ENCODE results near the gene MADCAM1.

The MADCAM1 gene

DNA sequence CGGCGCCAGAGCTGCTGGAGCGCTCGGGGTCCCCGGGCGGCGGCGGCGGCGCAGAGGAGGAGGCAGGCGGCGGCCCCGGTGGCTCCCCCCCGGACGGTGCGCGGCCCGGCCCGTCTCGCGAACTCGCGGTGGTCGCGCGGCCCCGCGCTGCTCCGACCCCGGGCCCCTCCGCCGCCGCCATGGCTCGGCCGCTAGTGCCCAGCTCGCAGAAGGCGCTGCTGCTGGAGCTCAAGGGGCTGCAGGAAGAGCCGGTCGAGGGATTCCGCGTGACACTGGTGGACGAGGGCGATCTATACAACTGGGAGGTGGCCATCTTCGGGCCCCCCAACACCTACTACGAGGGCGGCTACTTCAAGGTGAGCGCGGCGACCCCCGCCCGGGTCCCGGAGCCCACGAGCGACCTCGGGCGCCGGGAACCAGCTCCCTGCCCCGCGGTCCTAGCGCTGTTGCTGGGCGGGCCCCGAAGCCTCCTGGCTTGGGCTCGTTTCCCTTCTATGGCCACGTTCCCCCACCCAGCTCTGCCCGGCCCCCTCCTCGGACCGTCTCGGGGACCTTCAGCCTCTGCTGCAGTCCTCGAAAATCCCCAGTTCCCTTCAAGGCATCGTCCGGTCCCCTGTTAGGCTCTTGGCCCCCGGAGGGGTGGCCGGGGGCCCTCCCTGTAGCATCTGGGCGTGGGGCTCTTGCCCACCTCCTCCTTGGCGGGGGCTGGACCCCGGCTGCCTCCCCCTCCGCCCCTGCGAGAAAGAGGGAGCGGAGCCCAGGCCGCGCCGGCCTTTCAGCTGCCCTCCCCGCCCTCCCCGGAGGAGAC, 35.7 kb downstream of the MADCAM1 start, which contains the start of gene CDC34:
TSS of gene CDC34 (plus strand) at position 8 of the 808 bp plus-strand sequence. CDS start at position 180, 172 bp downstream.
- Histone ChIP-seq H3K4me3 (ENCODE audit: low read length) (peak within 1 kb of the TSS; percentile 89), H3K36me3 (ENCODE audit: insufficient read depth, low read length) (peaks cover 24% of the 10 kb centered on the region), H3K9me3 (ENCODE audit: low read length) (no peaks in the 10 kb centered on the region), H3K27me3 (ENCODE audit: insufficient read depth, low read length) (no peaks in the 10 kb centered on the region), H2AFZ (ENCODE audit: low read depth, low read length) (peak within 1 kb of the TSS; percentile 77), H3K4me1 (ENCODE audit: insufficient read depth, low read length) (peaks cover 13% of the 10 kb centered on the region)

- H3K4me3 ChIP-seq (ENCODE audit: low read length): peak overlapping the region; percentile 89
- H3K36me3 ChIP-seq (ENCODE audit: insufficient read depth, low read length): peaks cover 26% of the 10 kb centered on the region
- no peaks in the 10 kb centered on the region for H3K27me3 ChIP-seq (ENCODE audit: insufficient read depth, low read length)
- H3K9me3 ChIP-seq (ENCODE audit: low read length): no peaks in the 10 kb centered on the region
- peaks cover 13% of the 10 kb centered on the region for H3K4me1 ChIP-seq (ENCODE audit: insufficient read depth, low read length)
- H2AFZ ChIP-seq (ENCODE audit: low read depth, low read length): no peak overlapping the region
These were observed 36.5 kb downstream of the MADCAM1 start for GRCh38 chr19:532561-533363.

DNA sequence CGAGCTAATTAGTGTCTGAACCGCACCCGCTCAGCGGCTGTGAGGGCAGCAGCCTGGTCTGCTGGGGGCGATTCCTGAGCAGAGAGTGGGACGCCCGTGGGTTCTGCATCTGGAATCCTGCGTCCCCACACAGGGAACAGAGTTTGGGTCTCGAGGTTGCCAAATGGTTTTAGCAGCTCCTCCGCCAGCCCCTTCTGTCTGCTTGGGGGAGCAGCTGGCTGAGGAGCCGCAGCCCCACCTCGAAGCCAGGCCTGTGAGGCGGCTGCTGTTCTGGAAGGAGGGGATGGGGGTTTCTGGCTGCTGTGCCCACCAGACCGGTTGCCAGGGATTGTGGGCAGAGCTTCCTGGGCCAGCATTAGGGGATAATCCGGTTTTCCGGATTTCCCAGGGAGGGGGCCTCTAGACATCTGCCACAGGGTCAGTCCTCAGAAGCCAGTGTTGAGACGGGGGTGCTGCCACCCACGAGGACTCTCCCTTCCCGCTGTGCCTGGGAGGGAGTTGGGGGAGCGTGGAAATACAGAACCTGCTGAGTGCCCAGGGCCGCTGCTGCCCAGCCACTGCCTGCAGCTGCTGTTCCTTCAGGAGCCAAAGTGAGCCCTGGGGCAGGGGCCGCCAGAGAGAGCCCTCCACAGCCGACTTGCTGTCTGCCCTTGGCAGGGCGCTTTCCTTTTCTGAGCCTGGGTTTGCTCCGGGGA, 37.2 kb downstream of the MADCAM1 start:
- no peaks in the 10 kb centered on the region for H3K9me3 ChIP-seq (ENCODE audit: low read length)
- no peak overlapping the region for H2AFZ ChIP-seq (ENCODE audit: low read depth, low read length)
- H3K36me3 ChIP-seq (ENCODE audit: insufficient read depth, low read length): peaks cover 34% of the 10 kb centered on the region
- peaks cover 13% of the 10 kb centered on the region for H3K4me1 ChIP-seq (ENCODE audit: insufficient read depth, low read length)
- no peaks in the 10 kb centered on the region for H3K27me3 ChIP-seq (ENCODE audit: insufficient read depth, low read length)
- H3K4me3 ChIP-seq (ENCODE audit: low read length): peak overlapping the region; percentile 89

DNA sequence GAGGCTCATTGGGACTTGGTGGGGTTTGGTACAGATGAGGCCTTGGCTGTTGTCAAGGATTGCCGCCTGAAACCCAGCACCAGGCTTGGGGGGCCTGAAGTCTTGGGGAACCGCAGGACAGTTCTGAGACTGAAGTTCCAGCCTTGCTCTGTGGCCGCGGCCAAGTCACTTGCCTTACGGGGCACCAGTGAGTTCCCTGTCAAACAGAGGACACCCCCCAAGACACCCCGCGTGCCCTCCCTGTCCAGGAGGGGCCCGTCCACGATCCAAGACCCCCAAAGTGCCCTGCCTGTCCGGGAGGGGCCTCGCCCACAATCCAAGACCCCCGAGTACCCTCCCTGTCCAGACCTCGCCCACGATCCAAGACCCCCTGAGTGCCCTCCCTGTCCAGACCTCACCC, 37.8 kb downstream of the MADCAM1 start:
- no peaks in the 10 kb centered on the region for H3K27me3 ChIP-seq (ENCODE audit: insufficient read depth, low read length)
- H3K4me3 ChIP-seq (ENCODE audit: low read length): no peak overlapping the region
- peaks cover 39% of the 10 kb centered on the region for H3K36me3 ChIP-seq (ENCODE audit: insufficient read depth, low read length)
- no peaks in the 10 kb centered on the region for H3K9me3 ChIP-seq (ENCODE audit: low read length)
- H2AFZ ChIP-seq (ENCODE audit: low read depth, low read length): no peak overlapping the region
- peaks cover 13% of the 10 kb centered on the region for H3K4me1 ChIP-seq (ENCODE audit: insufficient read depth, low read length)

DNA sequence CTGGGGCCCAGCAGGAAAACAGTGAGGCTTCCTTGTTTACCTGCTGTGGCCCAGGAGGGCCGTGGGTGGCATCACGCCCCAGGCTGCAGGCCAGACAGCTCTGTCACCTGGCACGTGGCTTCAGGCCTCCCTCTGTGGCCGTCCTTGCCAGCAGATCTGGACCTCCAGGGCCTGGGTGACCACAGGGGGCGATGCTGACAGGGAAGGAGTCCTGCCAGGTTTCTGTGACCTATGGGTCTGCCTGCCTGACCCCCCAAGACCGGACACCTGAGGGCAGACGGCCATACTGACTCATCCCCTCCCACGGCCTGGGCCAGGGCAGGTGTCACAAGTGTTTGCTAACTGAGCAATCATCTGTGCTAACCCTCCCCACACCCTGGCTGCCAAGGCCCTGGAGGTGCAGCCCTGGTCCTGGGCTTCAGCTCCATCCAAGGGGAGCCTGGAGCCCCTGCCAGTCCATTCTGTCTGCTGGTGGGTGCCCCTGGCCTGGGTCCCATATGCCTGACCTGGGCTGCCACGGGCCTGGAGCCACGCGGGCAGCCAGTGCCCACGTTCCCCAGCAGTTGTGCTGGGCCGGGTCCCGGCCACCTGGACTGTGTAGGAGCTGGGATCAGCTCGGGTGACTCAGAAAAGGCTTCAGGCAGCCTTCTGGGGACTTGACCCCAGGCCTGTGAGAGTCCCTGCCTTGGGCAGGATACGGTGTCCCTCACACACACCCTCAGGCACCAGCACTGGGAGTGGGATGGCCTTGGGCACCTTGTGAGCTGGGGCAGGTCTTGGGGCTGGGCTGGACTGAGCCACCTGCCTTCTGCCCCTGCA, 38.9 kb downstream of the MADCAM1 start:
- H3K4me1 ChIP-seq (ENCODE audit: insufficient read depth, low read length): peaks cover 13% of the 10 kb centered on the region
- no peaks in the 10 kb centered on the region for H3K27me3 ChIP-seq (ENCODE audit: insufficient read depth, low read length)
- no peak overlapping the region for H2AFZ ChIP-seq (ENCODE audit: low read depth, low read length)
- no peaks in the 10 kb centered on the region for H3K9me3 ChIP-seq (ENCODE audit: low read length)
- peaks cover 46% of the 10 kb centered on the region for H3K36me3 ChIP-seq (ENCODE audit: insufficient read depth, low read length)
- H3K4me3 ChIP-seq (ENCODE audit: low read length): no peak overlapping the region

DNA sequence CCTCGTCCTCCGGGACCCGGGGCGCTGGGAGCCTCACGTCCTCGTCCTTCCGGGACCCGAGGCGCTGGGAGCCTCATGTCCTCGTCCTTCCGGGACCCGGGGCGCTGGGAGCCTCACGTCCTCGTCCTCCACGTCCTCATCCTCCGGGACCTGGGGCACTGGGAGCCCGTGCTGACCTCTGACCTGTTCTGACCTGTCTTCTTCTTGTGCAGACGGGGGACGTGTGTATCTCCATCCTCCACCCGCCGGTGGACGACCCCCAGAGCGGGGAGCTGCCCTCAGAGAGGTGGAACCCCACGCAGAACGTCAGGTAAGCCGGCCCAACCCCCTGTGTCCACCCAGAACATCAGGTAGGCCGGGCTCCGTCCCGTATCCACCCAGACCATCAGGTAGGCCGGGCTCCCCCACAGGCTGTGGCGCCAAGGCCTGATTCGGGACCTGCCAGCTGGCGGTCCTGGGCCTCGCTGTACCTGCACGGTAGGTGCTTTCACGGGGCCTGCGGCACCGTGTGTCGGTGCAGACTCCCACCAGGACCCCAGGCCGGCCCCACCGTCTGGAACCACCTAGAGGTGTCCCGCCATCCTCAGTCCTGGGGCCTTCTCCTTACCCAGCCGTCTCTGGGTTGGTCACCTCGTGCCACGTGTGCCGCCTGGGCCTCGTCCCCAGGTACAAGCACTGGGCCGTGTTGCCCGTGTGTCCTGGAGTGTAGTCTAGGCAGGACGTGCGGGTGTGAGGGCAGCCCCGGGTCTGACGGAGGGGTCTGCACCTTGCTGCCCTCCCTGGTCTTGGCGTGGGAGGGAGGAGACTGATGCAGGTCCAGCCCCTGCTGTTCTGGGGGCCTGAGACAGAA, 40.0 kb downstream of the MADCAM1 start:
- Histone ChIP-seq H3K9me3 (ENCODE audit: low read length) (no peaks in the 10 kb centered on the region), H3K27me3 (ENCODE audit: insufficient read depth, low read length) (no peaks in the 10 kb centered on the region), H3K36me3 (ENCODE audit: insufficient read depth, low read length) (peaks cover 51% of the 10 kb centered on the region), H2AFZ (ENCODE audit: low read depth, low read length) (no peak overlapping the region), H3K4me3 (ENCODE audit: low read length) (no peak overlapping the region), H3K4me1 (ENCODE audit: insufficient read depth, low read length) (peaks cover 13% of the 10 kb centered on the region)

DNA sequence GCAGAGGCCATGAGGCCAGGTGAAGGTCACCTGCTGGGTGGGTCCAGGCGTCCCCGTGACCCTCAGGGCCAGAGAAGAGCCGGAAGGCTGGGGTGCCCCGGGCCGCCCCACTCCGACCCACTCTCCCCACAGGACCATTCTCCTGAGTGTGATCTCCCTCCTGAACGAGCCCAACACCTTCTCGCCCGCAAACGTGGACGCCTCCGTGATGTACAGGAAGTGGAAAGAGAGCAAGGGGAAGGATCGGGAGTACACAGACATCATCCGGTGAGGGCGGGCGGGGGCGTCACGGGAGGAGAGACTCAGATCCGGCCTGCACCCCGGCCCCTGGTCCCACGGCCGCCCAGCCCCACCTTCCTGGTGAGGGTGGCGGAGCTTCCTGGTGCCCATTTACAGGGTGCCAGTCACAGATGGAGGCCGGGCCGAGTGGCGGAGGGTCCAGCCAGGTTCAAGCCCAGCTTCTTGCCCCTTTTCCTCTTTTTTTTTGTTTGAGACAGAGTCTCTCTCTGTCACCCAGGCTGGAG, 40.7 kb downstream of the MADCAM1 start:
- no peaks in the 10 kb centered on the region for H3K27me3 ChIP-seq (ENCODE audit: insufficient read depth, low read length)
- H2AFZ ChIP-seq (ENCODE audit: low read depth, low read length): no peak overlapping the region
- H3K4me3 ChIP-seq (ENCODE audit: low read length): no peak overlapping the region
- peaks cover 13% of the 10 kb centered on the region for H3K4me1 ChIP-seq (ENCODE audit: insufficient read depth, low read length)
- H3K36me3 ChIP-seq (ENCODE audit: insufficient read depth, low read length): peaks cover 58% of the 10 kb centered on the region
- H3K9me3 ChIP-seq (ENCODE audit: low read length): no peaks in the 10 kb centered on the region

GRCh38 chr19:538641-539428, 42.5 kb downstream of the MADCAM1 start:
- Histone ChIP-seq H2AFZ (ENCODE audit: low read depth, low read length) (no peak overlapping the region), H3K4me1 (ENCODE audit: insufficient read depth, low read length) (peaks cover 3% of the 10 kb centered on the region), H3K9me3 (ENCODE audit: low read length) (no peaks in the 10 kb centered on the region), H3K4me3 (ENCODE audit: low read length) (no peak overlapping the region), H3K36me3 (ENCODE audit: insufficient read depth, low read length) (peaks cover 62% of the 10 kb centered on the region), H3K27me3 (ENCODE audit: insufficient read depth, low read length) (no peaks in the 10 kb centered on the region)

DNA sequence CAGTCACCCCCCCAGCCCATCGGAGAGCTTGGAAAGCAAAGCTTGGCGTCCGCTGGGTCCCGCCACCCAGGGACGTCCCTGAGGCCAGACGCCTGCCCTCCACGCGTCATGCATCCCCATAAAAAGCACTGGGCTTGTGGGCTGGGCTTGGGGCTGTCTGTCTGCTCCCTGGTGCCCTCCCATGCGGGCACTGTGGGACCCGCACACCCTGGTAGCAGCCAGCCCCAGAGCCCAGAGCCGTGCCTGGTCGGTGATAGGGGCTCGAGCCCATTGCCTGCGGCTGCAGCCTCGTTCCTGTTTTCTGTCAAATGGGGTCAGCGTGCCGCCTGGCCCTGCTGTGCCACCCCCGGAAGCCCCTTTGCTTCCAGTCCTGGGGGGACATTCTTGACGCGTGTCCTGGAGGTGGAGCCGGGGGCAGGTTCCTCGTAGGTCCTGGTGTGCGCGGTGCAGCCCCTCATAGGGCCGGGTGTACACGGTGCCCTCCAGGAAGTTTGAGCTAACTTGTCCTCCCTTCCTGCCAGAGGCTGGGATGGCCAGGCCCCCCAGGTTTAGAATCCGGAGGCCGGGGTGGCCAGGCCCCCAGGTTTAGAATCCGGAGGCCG, 43.2 kb downstream of the MADCAM1 start:
- no peak overlapping the region for H3K4me3 ChIP-seq (ENCODE audit: low read length)
- no peaks in the 10 kb centered on the region for H3K9me3 ChIP-seq (ENCODE audit: low read length)
- peaks cover 61% of the 10 kb centered on the region for H3K36me3 ChIP-seq (ENCODE audit: insufficient read depth, low read length)
- no peak overlapping the region for H2AFZ ChIP-seq (ENCODE audit: low read depth, low read length)
- no peaks in the 10 kb centered on the region for H3K27me3 ChIP-seq (ENCODE audit: insufficient read depth, low read length)
- no peaks in the 10 kb centered on the region for H3K4me1 ChIP-seq (ENCODE audit: insufficient read depth, low read length)

GRCh38 chr19:540867-541637, 44.8 kb downstream of the MADCAM1 start:
- H3K4me3 ChIP-seq (ENCODE audit: low read length): no peak overlapping the region
- H3K9me3 ChIP-seq (ENCODE audit: low read length): no peaks in the 10 kb centered on the region
- no peaks in the 10 kb centered on the region for H3K27me3 ChIP-seq (ENCODE audit: insufficient read depth, low read length)
- no peak overlapping the region for H2AFZ ChIP-seq (ENCODE audit: low read depth, low read length)
- H3K4me1 ChIP-seq (ENCODE audit: insufficient read depth, low read length): no peaks in the 10 kb centered on the region
- H3K36me3 ChIP-seq (ENCODE audit: insufficient read depth, low read length): peaks cover 50% of the 10 kb centered on the region
